ENCODE measurements around the gene SSC4D.
"Not testable (repeated sequence)": the region's sequence is repeated elsewhere in the genome, so short reads cannot be mapped to it uniquely, and the experiment has no call there.

DNA sequence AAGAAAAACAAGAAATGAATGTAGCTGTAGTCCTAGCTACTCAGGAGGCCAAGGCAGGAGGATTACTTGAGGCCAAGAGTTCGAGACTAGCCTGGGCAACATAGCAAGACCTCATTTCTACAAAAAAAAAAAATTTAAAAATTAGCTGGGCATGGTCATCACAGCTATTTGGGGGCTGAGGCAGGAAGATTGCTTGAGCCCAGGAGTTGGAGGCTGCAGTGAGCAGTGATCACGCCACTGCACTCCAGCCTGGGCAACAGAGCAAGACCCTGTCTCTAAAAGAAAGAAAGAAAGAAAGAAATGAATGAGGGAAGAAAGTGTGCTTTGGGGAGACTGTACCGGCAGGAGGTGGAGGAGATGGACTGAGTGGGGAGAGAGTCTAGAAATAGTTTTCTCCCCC, 45.7 kb downstream of the SSC4D start:
- TF ChIP-seq CTCF (conservative IDR thresholded peaks at IDR 0.05 in 1 of 2, IDR thresholded peaks at IDR 0.05 in 1 of 2; ENCODE audit: extremely low read depth in 1 of 2, insufficient read depth in 1 of 2, low read depth in 1 of 2, low read length in 2 of 2); EZH2 (IDR thresholded peaks at IDR 0.05; ENCODE audit: borderline replicate concordance, low read length): not testable (repeated sequence)
